GM19395 (cell line): Measurements from ENCODE around the gene TBX3.

Experiments used
- ATAC-seq: cut with Tn5 transposase; IDR thresholded peaks from one replicate; pipeline ENCODE4 v1.9.1; 2021; ENCODE audit warnings: mild to moderate bottlenecking, moderate library complexity; ENCODE audit not compliant: unreplicated experiment

Gene TBX3

GRCh38 chr12:114636723-114637480 lies 47.1 kb downstream of the TBX3 start:
- no peak for ATAC-seq

- ATAC-seq = no peak
Measured at GRCh38 chr12:114631242-114631641, 52.7 kb downstream of the TBX3 start.

GRCh38 chr12:114628199-114628598 lies 55.8 kb downstream of the TBX3 start:
- ATAC-seq = no peak

- ATAC-seq = no peak
Measured at GRCh38 chr12:114627393-114627792, 56.6 kb downstream of the TBX3 start.

- ATAC-seq = no peak
Measured at GRCh38 chr12:114625294-114625851, 58.6 kb downstream of the TBX3 start.

GRCh38 chr12:114623737-114624136 lies 60.2 kb downstream of the TBX3 start:
- ATAC-seq = no peak
